DOHH2 (cell line): ENCODE measurements around the gene PPFIBP1.

Experiments used
- CTCF ChIP-seq: fragments of 200-600 bp; sonication (generic); IDR thresholded peaks from one replicate; pipeline ENCODE4 v1.5.1; 2014; ENCODE audit warnings: antibody characterized with exemption, mild to moderate bottlenecking, low read depth, low read length; ENCODE audit not compliant: poor library complexity, severe bottlenecking
- EZH2phosphoT487 ChIP-seq: fragments of 200-600 bp; sonication (generic); IDR thresholded peaks from 2 replicates; pipeline ENCODE4 v1.6.1; 2017; ENCODE audit warnings: borderline replicate concordance, mild to moderate bottlenecking, antibody characterized with exemption, low read length, moderate library complexity, mixed read lengths

GRCh38 chr12:27709212-27709931, 185.4 kb downstream of the PPFIBP1 start:
- TF ChIP-seq CTCF: no peak
- no peak for TF ChIP-seq EZH2phosphoT487
